GM12878 (cell line): ENCODE data around the gene TCEANC2. TPM values are rescaled to one million over a fixed set of nuclear protein-coding genes. Genes with fewer than 3 reads are reported as not detected.

Experiments
- ATAC-seq: fragments of 200-7000 bp; cut with Tn5 transposase; 3 replicates; pipeline ENCODE4 v1.9.1; 2020; ENCODE audit warnings: mild to moderate bottlenecking, moderate library complexity
- BruUV-seq: library from RNA; stranded (reverse); fragments of 400-500 nt; replicated peaks from 2 replicates; lab custom pipeline; 2021; lab: Mats Ljungman, UMichigan
- CTCF ChIA-PET: fragments of 300-600 bp; sonication (Branson Sonifier 250); formaldehyde crosslinking; extraction: SDS; loops from one replicate; lab custom pipeline; 2021; ENCODE audit warnings: inconsistent platforms; lab: Yijun Ruan, JAX
- POLR2A ChIA-PET: fragments of 350-600 bp; formaldehyde crosslinking; extraction: SDS; loops from one replicate; lab custom pipeline; 2021; ENCODE audit warnings: inconsistent platforms; lab: Charles Lee
- RAD21 ChIA-PET: fragments of 300-600 bp; sonication (Branson Sonifier 250); formaldehyde crosslinking; loops from one replicate; lab custom pipeline; 2023; ENCODE audit warnings: antibody characterized with exemption; ENCODE audit not compliant: unreplicated experiment; lab: Charles Lee
- SMC1A ChIA-PET: fragments of 300-600 bp; sonication (Branson Sonifier 250); formaldehyde crosslinking; loops from one replicate; lab custom pipeline; 2023; ENCODE audit not compliant: unreplicated experiment, uncharacterized antibody; lab: Charles Lee
- DNase-seq: peaks from one replicate; pipeline ENCODE4 v3.0.0-alpha.2; 2011; ENCODE audit warnings: low read depth, low spot score
- FAIRE-seq: peaks from 3 replicates; lab custom pipeline; 2011; peaks lifted over from hg19 to GRCh38; lab: Jason Lieb, UNC
- H2AFZ ChIP-seq: 2 replicates; pipeline ENCODE4 v1.6.0; 2011; ENCODE audit warnings: low read depth, low read length, control low read depth; ENCODE audit not compliant: control insufficient read depth
- H3K27ac ChIP-seq: 2 replicates; pipeline ENCODE4 v1.5.1; 2011; ENCODE audit warnings: control low read depth; ENCODE audit not compliant: control insufficient read depth, insufficient read depth
- H3K27me3 ChIP-seq, 2 experiments: replicated peaks in 1 of 2; 2 replicates each; pipeline versions ENCODE4 v1.6.0 to v1.6.1; 2011; ENCODE audit warnings: low read length in 1 of 2; ENCODE audit not compliant: control insufficient read depth in 2 of 2, insufficient read depth in 2 of 2
- H3K36me3 ChIP-seq, 2 experiments: 2 replicates each; pipeline ENCODE4 v1.5.1; 2011; ENCODE audit warnings: low read length in 1 of 2; ENCODE audit not compliant: control insufficient read depth in 2 of 2, insufficient read depth in 2 of 2
- H3K4me1 ChIP-seq: 2 replicates; pipeline ENCODE4 v1.6.1; 2011; ENCODE audit warnings: mild to moderate bottlenecking, low read length, moderate library complexity, mixed read lengths; ENCODE audit not compliant: control insufficient read depth, insufficient read depth
- H3K4me2 ChIP-seq: 2 replicates; pipeline ENCODE4 v1.6.0; 2011; ENCODE audit warnings: control low read depth; ENCODE audit not compliant: control insufficient read depth, insufficient read depth
- H3K4me3 ChIP-seq: fragments of 200-600 bp; sonication (generic); 2 replicates; pipeline ENCODE4 v1.5.1; 2016
- H3K79me2 ChIP-seq: 2 replicates; pipeline ENCODE4 v1.6.0; 2011; ENCODE audit warnings: low read length; ENCODE audit not compliant: control insufficient read depth, insufficient read depth
- H3K9ac ChIP-seq: 2 replicates; pipeline ENCODE4 v1.8.0; 2011; ENCODE audit warnings: low read length, control low read depth, mixed read lengths; ENCODE audit not compliant: control insufficient read depth, insufficient read depth
- H3K9me3 ChIP-seq: replicated peaks from 3 replicates; pipeline ENCODE4 v1.5.1; 2011; ENCODE audit warnings: mild to moderate bottlenecking, low read length; ENCODE audit not compliant: control insufficient read depth, insufficient read depth
- H4K20me1 ChIP-seq: 2 replicates; pipeline ENCODE4 v1.6.0; 2011; ENCODE audit not compliant: control insufficient read depth, insufficient read depth
- KLF5 ChIP-seq: fragments of 450-650 bp; IDR thresholded peaks from 2 replicates; pipeline ENCODE4 v1.6.1; 2014; ENCODE audit warnings: mild to moderate bottlenecking; ENCODE audit not compliant: partially characterized antibody
- SMC3 ChIP-seq: IDR thresholded peaks from 2 replicates; pipeline ENCODE4 v1.6.1; 2011; ENCODE audit warnings: low read length, improper control_type of control experiment, borderline replicate concordance
- YY1 ChIP-seq: IDR thresholded peaks from 2 replicates; pipeline ENCODE4 v1.6.1; 2011; ENCODE audit warnings: low read depth, mild to moderate bottlenecking, low read length
- ZNF207 ChIP-seq: fragments of 450-650 bp; IDR thresholded peaks from 2 replicates; pipeline ENCODE4 v1.6.1; 2014; ENCODE audit warnings: antibody characterized with exemption, mild to moderate bottlenecking, borderline replicate concordance
- ZNF592 ChIP-seq: fragments of 450-650 bp; IDR thresholded peaks from 2 replicates; pipeline ENCODE4 v1.6.1; 2017; ENCODE audit warnings: mild to moderate bottlenecking, moderate library complexity
- WGBS: methylation state at CpG from one replicate; pipeline ENCODE4 v1.1.6; 2016; ENCODE audit warnings: low lambda C conversion rate; ENCODE audit not compliant: insufficient replicate concordance, insufficient coverage; ENCODE audit errors: missing lambda C conversion rate; 5-methylcytosine and 5-hydroxymethylcytosine counted together
- in situ Hi-C: fragments of 300-500 bp; cut with MboI; formaldehyde crosslinking; loops from 9 replicates; pipeline ENCODE4 v1.14.3; 2018; ENCODE audit warnings: mixed read lengths
- intact Hi-C: fragments of 100-400 bp; cut with micrococcal nuclease; formaldehyde crosslinking; loops from one replicate; pipeline ENCODE4 v1.14.2; 2022; ENCODE audit not compliant: unreplicated experiment
- polyA plus RNA-seq, 11 experiments: library from polyadenylated mRNA; depleted of rRNA in 4 of 11; unstranded in 6 of 11; stranded (reverse) in 5 of 11; fragments of >200 nt; fragmentation: Nextera tagmentation in 4 of 11; fragmentation: Illumina TruSeq in 1 of 11; extraction: Ambion mirVana in 4 of 11; extraction: Trizol in 1 of 11; gene quantifications; 1 replicate in 1 of 11; 2 replicates in 10 of 11; pipeline versions ENCODE4 v1.2.1 to v1.2.3, GENCODE V29; 2011 to 2016; ENCODE audit warnings: inconsistent platforms in 2 of 11, missing spikeins in 2 of 11, low read depth in 1 of 11
- total RNA-seq, 4 experiments: library from RNA; depleted of rRNA in 3 of 4; stranded (reverse); fragments of >200 nt in 3 of 4; fragmentation: Illumina TruSeq in 1 of 4; extraction: Trizol in 1 of 4; gene quantifications; 2 replicates each; pipeline versions ENCODE4 v1.2.1 to v1.2.3, GENCODE V29; 2013 to 2021

TCEANC2 gene
- total and polyA plus RNA-seq, 10 of the 15 experiments (the other 5 are each of a cell fraction or from before 2014, with no cell fraction given) = 4.4 to 13.2 (median 6.4) TPM

GRCh38 chr1:54080598-54081049, 27.2 kb downstream of the TCEANC2 start:
- Histone ChIP-seq H2AFZ (no peak overlapping the region), H3K4me3 (no peak overlapping the region), H3K4me2 (no peak overlapping the region), H3K27ac (no peak overlapping the region), H4K20me1 (no peaks in the 10 kb centered on the region), H3K79me2 (no peaks in the 10 kb centered on the region), H3K4me1 (no peaks in the 10 kb centered on the region), H3K9ac (no peak overlapping the region), H3K9me3 (no peaks in the 10 kb centered on the region), H3K36me3 (peaks cover 0 to 5% of the 10 kb centered on the region in 2 experiments; a peak in 1 of 4 replicates), H3K27me3 (no peaks in the 10 kb centered on the region)
- BruUV-seq = no TSS peak
- ChIA-PET POLR2A (interaction anchor here (0.5 kb wide), 1 partner anchor 65 kb away, joined by 3 read pairs; no protein-coding TSS in a partner anchor), SMC1A (interaction anchor here (0.9 to 2.8 kb wide), 6 partner anchors 8 to 220 kb away, joined by 3 to 15 read pairs (median 4); no protein-coding TSS in a partner anchor), RAD21 (interaction anchor here (1.0 to 2.6 kb wide), 4 partner anchors 27 to 243 kb away, joined by 3 to 10 read pairs (median 5); partner anchors contain the start of genes TCEANC2 and TMEM59), CTCF (interaction anchor here (0.8 to 7.5 kb wide), 15 partner anchors 9 to 409 kb away, joined by 3 to 61 read pairs (median 7); partner anchors contain the start of genes TCEANC2 and TMEM59)
- TF ChIP-seq ZNF207 = no peak
- in situ Hi-C loops = no loop called here
- FAIRE-seq (no peak), ATAC-seq (no peak), DNase-seq (no peak)
- 97% methylated on average over 2 of the region's 2 CpGs for WGBS
- intact Hi-C loops = loop anchor here (10.0 kb wide), 1 partner anchor 216 kb away; no protein-coding TSS in a partner anchor

- Histone ChIP-seq H2AFZ (peak overlapping the region; percentile 39; the same call in 1 of the 2 replicates), H3K27ac (no peak overlapping the region), H3K36me3 (peaks cover 0 to 5% of the 10 kb centered on the region in 2 experiments; a peak in 2 of 4 replicates), H3K79me2 (no peaks in the 10 kb centered on the region), H3K4me3 (no peak overlapping the region), H4K20me1 (no peaks in the 10 kb centered on the region), H3K4me2 (no peak overlapping the region), H3K9ac (no peak overlapping the region), H3K9me3 (no peaks in the 10 kb centered on the region), H3K4me1 (no peaks in the 10 kb centered on the region), H3K27me3 (no peaks in the 10 kb centered on the region)
- FAIRE-seq = peak; percentile 65
- SMC1A ChIA-PET = interaction anchor here (0.9 to 2.8 kb wide), 10 partner anchors 11 to 221 kb away, joined by 3 to 15 read pairs (median 4); partner anchors contain the start of genes TCEANC2 and TMEM59
- DNase-seq = peak; percentile 23
- intact Hi-C loops (loop anchor here (10.0 kb wide), 1 partner anchor 217 kb away; no protein-coding TSS in a partner anchor), in situ Hi-C loops (no loop called here)
- ATAC-seq = peak; percentile 100
- WGBS = 49% methylated on average over 8 of the region's 8 CpGs
- BruUV-seq = no TSS peak
- RAD21 ChIA-PET = interaction anchor here (0.6 to 2.6 kb wide), 7 partner anchors 28 to 728 kb away, joined by 3 to 10 read pairs (median 4); partner anchors contain the start of genes TCEANC2 and TMEM59
- CTCF ChIA-PET = interaction anchor here (0.6 to 7.5 kb wide), 32 partner anchors 9 to 450 kb away, joined by 3 to 61 read pairs (median 4); partner anchors contain the start of genes TCEANC2 and TMEM59
- POLR2A ChIA-PET = interaction anchor here (0.6 kb wide), 1 partner anchor 12 kb away, joined by 4 read pairs; no protein-coding TSS in a partner anchor
- peak; percentile 61 for TF ChIP-seq SMC3
- TF ChIP-seq YY1 = peak; percentile 36; the same call in 1 of the 2 replicates
- TF ChIP-seq KLF5 = no peak
- TF ChIP-seq ZNF592 = no peak
Measured at GRCh38 chr1:54081306-54082270, 28.2 kb downstream of the TCEANC2 start.
